ENCODE data around the gene SHH.

Gene SHH

DNA sequence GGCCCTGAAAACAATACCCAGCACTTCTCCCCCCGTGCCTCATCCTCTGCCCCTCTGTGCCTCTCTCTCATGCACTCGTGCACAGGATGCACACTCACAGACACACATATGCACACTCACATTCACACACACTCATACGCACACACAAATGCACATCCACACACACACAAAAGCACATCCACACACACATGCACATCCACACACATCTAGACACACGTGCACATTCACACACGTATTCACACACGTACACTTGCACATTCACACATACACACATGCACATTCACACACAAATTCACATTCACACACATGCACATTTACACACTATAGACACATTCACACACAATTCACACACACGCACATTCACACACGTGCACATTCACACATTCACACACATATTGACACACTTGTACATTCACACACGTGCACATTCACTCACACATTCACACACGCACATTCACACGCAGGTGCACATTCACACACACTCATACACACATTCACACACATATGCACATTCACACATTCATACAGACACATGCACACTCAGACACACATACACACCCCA, 19.2 kb downstream of the SHH start:
- TF ChIP-seq, protein P1, sequence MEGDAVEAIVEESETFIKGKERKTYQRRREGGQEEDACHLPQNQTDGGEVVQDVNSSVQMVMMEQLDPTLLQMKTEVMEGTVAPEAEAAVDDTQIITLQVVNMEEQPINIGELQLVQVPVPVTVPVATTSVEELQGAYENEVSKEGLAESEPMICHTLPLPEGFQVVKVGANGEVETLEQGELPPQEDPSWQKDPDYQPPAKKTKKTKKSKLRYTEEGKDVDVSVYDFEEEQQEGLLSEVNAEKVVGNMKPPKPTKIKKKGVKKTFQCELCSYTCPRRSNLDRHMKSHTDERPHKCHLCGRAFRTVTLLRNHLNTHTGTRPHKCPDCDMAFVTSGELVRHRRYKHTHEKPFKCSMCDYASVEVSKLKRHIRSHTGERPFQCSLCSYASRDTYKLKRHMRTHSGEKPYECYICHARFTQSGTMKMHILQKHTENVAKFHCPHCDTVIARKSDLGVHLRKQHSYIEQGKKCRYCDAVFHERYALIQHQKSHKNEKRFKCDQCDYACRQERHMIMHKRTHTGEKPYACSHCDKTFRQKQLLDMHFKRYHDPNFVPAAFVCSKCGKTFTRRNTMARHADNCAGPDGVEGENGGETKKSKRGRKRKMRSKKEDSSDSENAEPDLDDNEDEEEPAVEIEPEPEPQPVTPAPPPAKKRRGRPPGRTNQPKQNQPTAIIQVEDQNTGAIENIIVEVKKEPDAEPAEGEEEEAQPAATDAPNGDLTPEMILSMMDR (IDR thresholded peaks at IDR 0.05): no peak
- no peak for TF ChIP-seq ZFX (IDR thresholded peaks at IDR 0.05; ENCODE audit: borderline replicate concordance)

DNA sequence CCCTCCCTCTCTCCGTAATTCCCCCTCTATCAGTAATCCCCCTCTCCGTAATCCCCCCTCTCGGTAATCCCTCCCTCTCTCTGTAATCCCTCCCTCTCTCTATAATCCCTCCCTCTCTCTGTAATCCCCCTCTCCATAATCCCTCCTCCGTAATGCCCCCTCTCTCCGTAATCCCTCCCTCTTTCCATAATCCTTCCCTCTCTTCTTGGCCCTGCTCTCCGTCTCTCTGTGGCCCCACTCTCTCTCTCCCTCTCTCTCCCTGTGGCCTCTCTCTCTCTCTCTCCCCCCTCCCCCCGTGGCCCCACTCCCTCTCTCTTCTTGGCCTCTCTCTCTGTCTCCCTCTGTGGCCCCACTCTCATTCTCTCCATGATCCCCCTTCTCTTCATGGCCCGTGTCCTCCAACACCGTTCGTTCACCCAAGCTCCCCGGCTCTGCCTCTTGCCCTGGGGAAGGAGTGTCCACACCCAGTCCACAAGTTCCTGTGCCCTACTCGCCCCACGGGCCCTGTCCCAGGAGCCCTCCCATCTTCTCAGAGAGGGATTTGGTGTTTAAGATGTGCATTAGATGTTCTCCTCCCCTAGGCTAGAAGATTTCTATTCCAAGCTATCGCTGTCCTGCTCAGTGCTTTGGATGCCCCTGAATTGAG, 19.8 kb downstream of the SHH start:
- TF ChIP-seq ZFX (IDR thresholded peaks at IDR 0.05; ENCODE audit: borderline replicate concordance): no peak
- TF ChIP-seq, protein P1 (IDR thresholded peaks at IDR 0.05): no peak
- H3K27ac ChIP-seq: no peak overlapping the region

More for the DNA sequence above, 19.2 kb downstream of the SHH start:
- H3K27ac ChIP-seq: no peak overlapping the region

DNA sequence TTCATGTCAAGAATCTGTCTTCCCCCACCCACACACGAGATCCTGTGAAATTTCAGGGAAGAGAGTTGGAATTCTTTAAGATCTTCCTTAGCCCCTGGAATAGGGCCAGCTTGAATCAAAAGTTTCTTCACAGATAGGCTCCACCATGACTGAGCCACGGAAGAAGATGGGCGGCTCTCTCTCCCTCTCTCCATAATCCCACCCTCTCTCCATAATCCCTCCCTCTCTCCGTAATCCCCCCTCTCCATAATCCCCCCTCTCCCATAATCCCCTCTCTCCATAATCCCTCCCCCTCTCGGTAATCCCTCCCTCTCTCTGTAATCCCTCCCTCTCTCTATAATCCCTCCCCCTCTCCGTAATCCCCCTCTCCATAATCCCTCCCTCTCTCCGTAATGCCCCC, 20.4 kb downstream of the SHH start:
- TF ChIP-seq, protein P1 (IDR thresholded peaks at IDR 0.05): no peak
- H3K27ac ChIP-seq: no peak overlapping the region

DNA sequence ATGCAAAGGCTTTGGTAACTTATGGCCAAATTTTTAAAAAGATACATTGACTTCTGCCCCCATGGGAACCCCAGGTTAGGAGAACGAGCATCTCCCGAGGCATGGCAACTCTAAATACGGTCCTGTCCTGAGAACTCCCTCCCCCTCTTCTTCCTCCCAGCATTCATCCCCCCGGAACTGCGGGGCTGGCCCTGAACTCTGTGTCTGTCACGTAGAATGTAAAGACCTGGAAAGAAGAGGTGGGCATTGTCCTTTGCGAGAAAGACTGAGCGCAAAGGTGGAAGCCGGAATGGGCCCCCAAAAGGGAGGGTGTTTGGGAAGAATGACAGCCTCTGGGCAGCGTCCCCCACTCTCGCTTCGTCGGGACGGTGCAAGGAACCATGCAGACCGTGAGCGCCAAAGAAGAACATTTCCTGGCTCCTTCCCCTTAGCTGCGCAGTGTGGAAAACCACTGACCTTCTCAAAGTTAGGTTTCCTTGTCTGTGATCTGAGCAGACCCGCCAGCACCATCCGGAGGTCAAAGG, 21.0 kb downstream of the SHH start:
- H3K27ac ChIP-seq: no peak overlapping the region
- TF ChIP-seq ZFX (IDR thresholded peaks at IDR 0.05; ENCODE audit: borderline replicate concordance): no peak
- TF ChIP-seq, protein P1 (IDR thresholded peaks at IDR 0.05): no peak

DNA sequence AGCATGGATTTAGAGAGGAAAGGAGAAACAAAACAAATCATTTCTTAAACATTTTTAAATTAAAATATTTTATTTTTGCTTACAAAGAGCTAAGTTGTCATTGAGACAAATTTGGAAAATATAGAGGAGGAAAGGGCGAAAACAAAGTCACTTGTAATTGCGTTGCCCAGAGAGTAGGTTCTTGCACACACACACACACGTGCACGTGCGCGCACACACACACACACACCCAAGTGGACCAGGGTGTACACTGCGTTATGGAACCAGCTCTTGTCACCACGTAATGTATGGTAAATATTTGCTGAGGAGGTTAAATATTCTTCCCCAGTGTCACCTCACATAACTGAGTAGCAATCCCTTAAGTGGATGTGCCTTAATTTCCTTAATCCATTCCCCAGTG, 21.6 kb downstream of the SHH start:
- H3K27ac ChIP-seq: no peak overlapping the region
- TF ChIP-seq ZFX (IDR thresholded peaks at IDR 0.05; ENCODE audit: borderline replicate concordance): no peak
- TF ChIP-seq, protein P1 (IDR thresholded peaks at IDR 0.05): no peak

GRCh38 chr7:155789001-155789725, 23.1 kb downstream of the SHH start:
- H3K27ac ChIP-seq: no peak overlapping the region
- TF ChIP-seq ZFX (IDR thresholded peaks at IDR 0.05; ENCODE audit: borderline replicate concordance): no peak
- TF ChIP-seq, protein P1 (IDR thresholded peaks at IDR 0.05): no peak

GRCh38 chr7:155788616-155789000, 23.7 kb downstream of the SHH start:
- TF ChIP-seq, protein P1 (IDR thresholded peaks at IDR 0.05): no peak
- no peak for TF ChIP-seq ZFX (IDR thresholded peaks at IDR 0.05; ENCODE audit: borderline replicate concordance)
- H3K27ac ChIP-seq: no peak overlapping the region
